Subcutaneous abdominal adipose tissue (tissue), 5 donors: ENCODE data around the gene CA12.
"Not testable (repeated sequence)": the region's sequence is repeated elsewhere in the genome, so short reads cannot be mapped to it uniquely, and the experiment has no call there.

Experiments used
- H3K27ac ChIP-seq: one replicate; pipeline ENCODE4 v1.7.0; 2013; ENCODE audit warnings: low read depth, mild to moderate bottlenecking, inconsistent platforms, low read length, moderate library complexity
- H3K27me3 ChIP-seq, 5 donors: one replicate each; pipeline ENCODE4 v1.7.0; 2013; ENCODE audit warnings: low read length in 5 of 5, inconsistent platforms in 1 of 5; ENCODE audit not compliant: control insufficient read depth in 5 of 5, insufficient read depth in 4 of 5
- H3K36me3 ChIP-seq, 5 donors: one replicate each; pipeline ENCODE4 v1.7.0; 2013; ENCODE audit warnings: low read length in 5 of 5; ENCODE audit not compliant: control insufficient read depth in 5 of 5, insufficient read depth in 5 of 5
- H3K4me1 ChIP-seq, 5 donors: one replicate each; pipeline ENCODE4 v1.7.0; 2013; ENCODE audit warnings: low read length in 5 of 5, mild to moderate bottlenecking in 3 of 5, moderate library complexity in 1 of 5; ENCODE audit not compliant: control insufficient read depth in 5 of 5, insufficient read depth in 5 of 5
- H3K4me3 ChIP-seq, 5 donors: one replicate each; pipeline ENCODE4 v1.7.0; 2013; ENCODE audit warnings: low read length in 5 of 5, low read depth in 1 of 5
- H3K9ac ChIP-seq, 5 donors: one replicate each; pipeline ENCODE4 v1.7.0; 2013; ENCODE audit warnings: low read length in 5 of 5, mild to moderate bottlenecking in 4 of 5, moderate library complexity in 3 of 5
- H3K9me3 ChIP-seq, 5 donors: one replicate each; pipeline ENCODE4 v1.7.0; 2013; ENCODE audit warnings: low read length in 5 of 5; ENCODE audit not compliant: control insufficient read depth in 5 of 5
- donor health status: healthy.
- donor health status: healthy.
- donor health status: healthy.
- donor health status: healthy.
- donor health status: healthy.

The CA12 gene

DNA sequence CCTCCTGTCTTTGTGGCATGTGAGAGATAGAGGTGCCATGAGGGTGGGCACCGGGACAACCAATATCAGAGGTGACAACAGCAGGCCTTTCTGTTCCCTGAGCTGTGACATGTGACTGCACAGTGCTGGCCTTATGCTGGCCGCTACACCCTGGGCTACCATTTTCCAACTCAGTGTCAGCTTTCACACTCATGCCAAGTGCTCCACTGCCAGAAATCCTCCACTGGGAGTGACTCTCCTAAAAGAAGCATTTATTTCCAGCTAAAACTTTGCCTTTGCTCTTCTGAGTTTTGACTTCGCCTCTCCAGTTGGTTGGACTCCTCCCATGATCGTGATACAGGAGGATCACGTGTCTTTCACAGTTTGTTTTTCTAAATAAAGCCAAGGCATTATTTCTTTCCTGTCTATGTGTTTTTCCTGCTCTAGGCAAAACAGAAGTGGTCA is 31.4 kb downstream of the CA12 start:
- Histone ChIP-seq H3K27ac (peak overlapping the region; percentile 85), H3K4me3 (no peak overlapping the region), H3K4me1 (peaks cover 13 to 35% (median 29%) of the 10 kb centered on the region in 5 donors), H3K36me3 (no peaks in the 10 kb centered on the region), H3K9me3 (no peaks in the 10 kb centered on the region), H3K27me3 (no peaks in the 10 kb centered on the region), H3K9ac (no peak overlapping the region)

DNA sequence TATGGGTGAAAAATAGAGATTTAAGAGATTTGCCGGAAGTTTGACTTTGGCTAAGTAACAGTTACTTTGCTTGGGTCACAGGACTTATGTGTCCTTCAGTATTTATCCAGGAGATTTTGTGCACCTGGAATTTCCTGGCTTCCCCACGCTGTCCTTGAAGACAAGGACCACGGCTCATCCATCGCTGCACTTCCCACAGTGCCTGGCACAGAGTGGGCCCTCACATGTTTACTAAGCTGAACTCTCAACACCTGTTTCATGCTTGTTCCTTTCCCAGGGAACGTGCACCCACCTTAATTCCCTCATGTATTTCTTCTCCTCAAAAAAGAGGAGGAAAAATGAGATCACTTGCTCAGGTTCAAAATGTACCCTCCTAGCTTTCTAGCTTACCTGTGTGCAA is 32.0 kb downstream of the CA12 start:
- H3K27me3 ChIP-seq = no peaks in the 10 kb centered on the region
- peak overlapping the region in 1 of 5 donors; percentile 12 for H3K4me3 ChIP-seq
- no peaks in the 10 kb centered on the region for H3K36me3 ChIP-seq
- peaks cover 13 to 35% (median 29%) of the 10 kb centered on the region in 5 donors for H3K4me1 ChIP-seq
- peak overlapping the region in 1 of 5 donors; percentile 41 for H3K9ac ChIP-seq
- no peaks in the 10 kb centered on the region for H3K9me3 ChIP-seq
- peak overlapping the region; percentile 85 for H3K27ac ChIP-seq

DNA sequence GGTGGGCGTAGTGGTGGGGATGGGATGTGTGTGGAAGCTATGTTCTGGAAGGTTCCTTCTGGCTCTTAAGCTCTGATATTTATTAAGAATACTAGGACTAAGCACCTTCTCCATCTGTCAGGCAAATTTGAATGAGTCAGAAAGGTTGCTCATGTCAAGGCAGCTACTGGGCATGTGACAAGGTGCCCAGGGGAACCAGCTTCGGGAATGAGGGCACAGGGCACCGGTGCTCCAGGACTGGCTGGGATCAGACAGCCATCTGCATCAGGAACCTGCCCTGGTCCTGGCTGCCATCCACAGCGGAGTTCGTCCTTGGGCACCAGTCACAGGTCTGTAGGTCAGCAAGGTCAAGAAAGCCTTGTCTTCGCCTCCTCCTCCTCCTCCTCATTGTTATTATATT is 32.5 kb downstream of the CA12 start:
- no peak overlapping the region for H3K4me3 ChIP-seq
- no peaks in the 10 kb centered on the region for H3K27me3 ChIP-seq
- peaks cover 13 to 35% (median 29%) of the 10 kb centered on the region in 5 donors for H3K4me1 ChIP-seq
- no peak overlapping the region for H3K9ac ChIP-seq
- no peaks in the 10 kb centered on the region for H3K36me3 ChIP-seq
- no peaks in the 10 kb centered on the region for H3K9me3 ChIP-seq
- peak overlapping the region; percentile 85 for H3K27ac ChIP-seq

DNA sequence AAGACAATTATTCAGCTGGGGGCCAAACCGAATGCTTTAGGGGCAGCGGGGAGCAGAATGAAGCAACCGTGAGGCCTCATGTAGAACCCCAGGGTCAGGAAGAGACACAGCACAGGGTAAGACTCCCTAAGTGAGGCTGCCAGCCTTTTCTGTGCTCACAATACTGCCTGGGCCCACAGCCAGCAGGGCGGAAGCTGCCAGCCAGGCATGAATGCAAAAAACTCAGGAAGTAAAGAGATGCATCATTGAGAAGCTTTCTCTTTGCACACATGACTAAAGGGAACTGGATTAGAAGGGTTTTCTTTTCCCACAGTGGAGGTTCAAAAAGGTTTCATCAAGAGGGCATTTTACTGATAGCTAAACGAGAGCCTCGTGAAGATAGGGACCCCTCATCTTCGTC is 33.3 kb downstream of the CA12 start:
- Histone ChIP-seq H3K4me1 (peaks cover 13 to 35% (median 29%) of the 10 kb centered on the region in 5 donors), H3K4me3 (no peak overlapping the region), H3K27ac (peak overlapping the region; percentile 85), H3K9ac (peak overlapping the region in 1 of 5 donors; percentile 8), H3K9me3 (no peaks in the 10 kb centered on the region), H3K36me3 (no peaks in the 10 kb centered on the region), H3K27me3 (no peaks in the 10 kb centered on the region)

DNA sequence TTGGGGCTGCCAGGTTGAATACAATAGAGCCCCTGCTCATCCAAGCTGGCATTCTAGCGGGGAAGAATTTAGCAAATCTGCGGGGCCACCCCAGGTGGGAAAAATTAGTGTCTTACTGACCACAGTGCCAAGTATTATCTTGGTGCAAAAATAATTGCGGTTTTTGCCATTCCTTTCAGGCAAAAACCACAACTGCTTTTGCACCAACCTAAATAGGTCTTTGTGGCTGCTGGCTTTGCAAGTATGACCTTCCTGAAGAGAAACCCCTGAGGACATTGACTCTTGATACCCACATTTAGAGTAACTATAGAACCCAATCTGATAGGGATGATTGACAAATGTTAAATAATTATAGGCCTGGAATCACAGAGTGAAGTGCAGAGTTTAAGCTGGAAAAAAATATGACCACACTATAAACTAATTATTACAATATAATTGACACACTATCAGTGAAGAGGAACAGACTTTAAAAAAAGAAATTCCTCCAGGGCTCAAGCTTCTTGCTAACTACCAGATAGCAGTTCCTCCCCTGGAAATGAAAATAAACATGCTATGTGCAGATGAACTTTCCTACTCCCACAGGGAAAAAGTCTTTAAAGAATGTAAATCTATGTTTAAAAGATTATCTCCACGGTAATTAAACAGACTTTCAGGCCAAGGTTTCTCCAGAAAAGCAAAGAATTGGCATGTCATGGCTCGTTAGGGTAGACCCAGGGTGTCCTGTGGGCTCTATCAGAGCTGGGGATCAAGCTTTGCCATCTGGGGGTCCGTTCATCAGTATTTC is 34.4 kb downstream of the CA12 start:
- Histone ChIP-seq H3K9ac (no peak overlapping the region), H3K4me3 (no peak overlapping the region), H3K27me3 (no peaks in the 10 kb centered on the region), H3K36me3 (no peaks in the 10 kb centered on the region), H3K9me3 (no peaks in the 10 kb centered on the region), H3K4me1 (peaks cover 13 to 35% (median 29%) of the 10 kb centered on the region in 5 donors), H3K27ac (no peak overlapping the region)

DNA sequence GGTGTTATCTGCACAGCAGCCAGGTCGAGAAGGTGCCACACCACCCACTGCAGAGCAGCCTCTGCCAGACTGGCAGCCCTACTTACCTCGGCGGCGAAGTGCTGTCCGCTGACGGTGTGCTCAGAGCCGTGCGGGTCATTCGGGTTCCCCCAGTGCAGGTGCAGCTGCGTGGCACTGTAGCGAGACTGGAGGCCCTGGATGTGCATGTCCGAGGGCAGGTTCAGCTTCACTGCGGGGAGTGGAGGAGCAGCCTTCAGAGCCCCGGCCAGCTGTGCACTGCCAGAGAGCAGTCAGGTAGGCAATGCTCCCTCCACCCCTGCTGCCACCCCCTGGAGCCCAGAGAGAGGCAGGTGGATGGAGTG is 36.3 kb downstream of the CA12 start:
- no peak overlapping the region for H3K9ac ChIP-seq
- H3K27ac ChIP-seq = no peak overlapping the region
- no peaks in the 10 kb centered on the region for H3K9me3 ChIP-seq
- no peaks in the 10 kb centered on the region for H3K27me3 ChIP-seq
- H3K4me3 ChIP-seq = no peak overlapping the region
- H3K36me3 ChIP-seq = no peaks in the 10 kb centered on the region
- H3K4me1 ChIP-seq = peaks cover 13 to 31% (median 25%) of the 10 kb centered on the region in 5 donors

DNA sequence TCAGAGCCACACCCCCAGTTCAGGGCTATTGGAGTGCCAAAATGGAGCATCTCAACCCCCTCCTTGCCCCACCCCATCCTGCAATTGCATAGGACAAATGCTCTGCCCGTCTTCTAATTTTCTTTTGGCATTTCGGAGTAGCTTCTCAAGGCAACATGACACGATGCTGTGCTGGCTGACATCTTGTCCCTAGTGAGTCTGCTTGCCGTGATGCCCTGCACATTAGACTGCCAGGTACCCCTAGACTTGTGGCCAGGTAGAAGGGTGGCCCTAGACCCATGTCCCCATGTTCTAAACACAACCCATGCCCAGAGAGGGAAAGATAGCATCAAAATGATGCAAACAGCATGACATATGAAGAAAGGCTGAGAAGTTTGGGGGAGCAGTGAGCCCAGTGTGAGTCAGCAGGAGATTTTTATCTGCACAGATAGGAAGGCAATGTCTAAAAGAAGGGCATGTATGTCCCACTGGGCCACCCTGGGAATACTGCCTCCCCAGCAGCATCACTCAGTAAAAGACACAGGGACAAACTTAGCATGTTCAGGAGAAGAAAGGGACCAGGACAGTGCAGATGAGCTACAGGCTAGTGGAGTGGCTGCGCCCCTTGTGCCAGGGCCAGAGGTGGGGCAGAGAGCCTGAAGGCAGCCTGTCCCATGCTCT is 36.8 kb downstream of the CA12 start:
- no peak overlapping the region for H3K9ac ChIP-seq
- peaks cover 0 to 3% (median 0%) of the 10 kb centered on the region in 5 donors for H3K27me3 ChIP-seq
- peaks cover 13 to 26% (median 20%) of the 10 kb centered on the region in 5 donors for H3K4me1 ChIP-seq
- H3K36me3 ChIP-seq = no peaks in the 10 kb centered on the region
- no peak overlapping the region for H3K4me3 ChIP-seq
- H3K27ac ChIP-seq = no peak overlapping the region
- no peaks in the 10 kb centered on the region for H3K9me3 ChIP-seq

DNA sequence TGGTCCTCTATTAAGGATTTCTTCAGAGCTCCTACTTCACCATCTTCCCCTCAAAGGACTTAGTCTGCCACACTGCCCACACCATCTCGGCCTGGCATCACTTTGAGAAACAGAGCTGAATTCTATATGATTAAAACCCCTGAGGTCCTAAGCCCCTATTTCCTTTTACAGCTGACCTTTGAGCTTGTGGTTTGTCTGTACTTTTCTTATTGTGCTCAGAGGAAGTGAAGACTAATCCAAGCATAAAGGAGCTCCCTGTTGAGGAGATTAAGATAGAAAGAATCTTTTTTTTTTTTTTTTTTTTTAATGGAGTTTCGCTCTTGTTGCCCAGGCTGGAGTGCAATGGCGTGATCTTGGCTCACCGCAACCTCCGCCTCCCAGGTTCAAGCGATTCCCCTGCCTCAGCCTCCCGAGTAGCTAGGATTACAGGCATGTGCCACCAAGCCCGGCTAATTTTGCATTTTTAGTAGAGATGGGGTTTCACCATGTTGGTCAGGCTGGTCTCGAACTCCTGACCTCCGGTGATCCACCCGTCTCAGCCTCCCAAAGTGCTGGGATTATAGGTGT is 38.6 kb downstream of the CA12 start:
- H3K36me3 ChIP-seq, H3K4me3 ChIP-seq, H3K27ac ChIP-seq, H3K4me1 ChIP-seq, H3K9ac ChIP-seq, H3K9me3 ChIP-seq, H3K27me3 ChIP-seq: not testable (repeated sequence)

DNA sequence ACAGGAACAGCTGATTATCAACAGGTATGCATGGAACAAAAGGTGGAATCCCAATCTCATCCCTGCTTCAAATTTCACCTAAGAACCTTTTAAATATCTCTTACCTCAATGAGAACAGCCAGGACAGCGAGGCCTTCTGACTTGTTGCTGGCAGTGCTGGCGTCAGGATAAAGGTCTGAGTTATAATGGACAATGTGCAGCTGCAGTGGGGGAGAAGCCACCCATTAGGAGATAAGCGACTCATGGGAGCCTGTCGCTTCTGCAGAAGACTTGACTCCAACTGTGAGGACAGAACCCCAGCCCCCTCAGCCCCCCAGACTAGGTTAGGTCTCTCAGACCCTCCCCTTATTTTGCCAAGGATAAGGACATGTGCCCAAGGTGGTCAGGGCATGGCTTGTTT is 39.7 kb downstream of the CA12 start:
- no peak overlapping the region for H3K4me3 ChIP-seq
- H3K9me3 ChIP-seq = no peaks in the 10 kb centered on the region
- H3K9ac ChIP-seq = no peak overlapping the region
- H3K36me3 ChIP-seq = no peaks in the 10 kb centered on the region
- no peak overlapping the region for H3K27ac ChIP-seq
- H3K27me3 ChIP-seq = peaks cover 0 to 3% (median 0%) of the 10 kb centered on the region in 5 donors
- no peaks in the 10 kb centered on the region for H3K4me1 ChIP-seq

DNA sequence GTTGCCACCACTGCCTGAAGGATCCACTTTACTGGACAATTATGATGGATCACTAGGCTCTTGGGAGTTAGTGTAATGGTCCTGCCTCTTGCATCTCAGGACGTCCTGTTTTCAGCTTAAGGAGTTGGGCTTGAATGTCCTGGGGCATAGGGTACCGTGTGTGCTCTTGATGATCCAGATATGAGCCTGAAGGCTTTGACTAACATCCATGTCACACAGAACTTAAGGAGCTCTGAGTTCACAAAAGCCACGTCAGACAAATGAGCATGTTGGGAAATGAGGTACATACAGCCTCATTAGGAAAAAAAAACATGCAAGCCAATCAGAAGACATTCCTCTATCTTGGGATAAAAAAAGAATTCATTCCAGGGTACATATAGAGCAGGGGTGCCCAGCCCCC is 40.8 kb downstream of the CA12 start:
- Histone ChIP-seq H3K4me1 (no peaks in the 10 kb centered on the region), H3K9me3 (no peaks in the 10 kb centered on the region), H3K27me3 (peaks cover 0 to 3% (median 0%) of the 10 kb centered on the region in 5 donors), H3K4me3 (no peak overlapping the region), H3K36me3 (no peaks in the 10 kb centered on the region), H3K9ac (no peak overlapping the region), H3K27ac (no peak overlapping the region)
